SK-N-SH (cell line): ENCODE data around the gene NRN1L.

Experiments used
- CTCF ChIP-seq: fragments of 200-600 bp; sonication (generic); IDR thresholded peaks from 2 replicates; pipeline ENCODE4 v1.6.1; 2017; ENCODE audit warnings: antibody characterized with exemption, mild to moderate bottlenecking, moderate library complexity
- GABPA ChIP-seq: IDR thresholded peaks from 2 replicates; pipeline ENCODE4 v1.4.0; 2012; ENCODE audit warnings: low read depth, mild to moderate bottlenecking
- RAD21 ChIP-seq: IDR thresholded peaks from 2 replicates; pipeline ENCODE4 v1.6.1; 2012; ENCODE audit warnings: mild to moderate bottlenecking, low read length
- RFX5 ChIP-seq: IDR thresholded peaks from 2 replicates; pipeline ENCODE4 v1.6.1; 2012; ENCODE audit warnings: mild to moderate bottlenecking, improper control_type of control experiment, low read length
- SIN3A ChIP-seq: IDR thresholded peaks from 2 replicates; pipeline ENCODE4 v1.6.1; 2012; ENCODE audit warnings: low read depth, mild to moderate bottlenecking, low read length, moderate library complexity, borderline replicate concordance

GRCh38 chr16:67892375-67892774 is 7.7 kb downstream of the NRN1L start:
- TF ChIP-seq GABPA (no peak), CTCF (no peak), SIN3A (no peak), RAD21 (no peak), RFX5 (no peak)
